NT2/D1 (cell line): ENCODE measurements around the gene XPNPEP2.

Source experiments
- DNase-seq: peaks from one replicate; pipeline ENCODE4 v3.0.0-alpha.2; 2011; ENCODE audit warnings: low read depth, low spot score
- H3K27me3 ChIP-seq: 2 replicates; pipeline ENCODE4 v1.6.0; 2011; ENCODE audit warnings: mild to moderate bottlenecking; ENCODE audit not compliant: insufficient read length, insufficient read depth
- H3K36me3 ChIP-seq: 2 replicates; pipeline ENCODE4 v1.6.1; 2011; ENCODE audit warnings: mild to moderate bottlenecking, low read length, mixed read lengths; ENCODE audit not compliant: insufficient read depth, insufficient read length
- H3K4me1 ChIP-seq: 2 replicates; pipeline ENCODE4 v1.5.1; 2011; ENCODE audit not compliant: insufficient read depth, insufficient read length
- H3K4me3 ChIP-seq: 2 replicates; pipeline ENCODE4 v1.5.1; 2011; ENCODE audit warnings: low read depth; ENCODE audit not compliant: insufficient read length
- H3K9ac ChIP-seq: 2 replicates; pipeline ENCODE4 v1.6.0; 2011; ENCODE audit warnings: low read depth; ENCODE audit not compliant: insufficient read length
- H3K9me3 ChIP-seq: 2 replicates; pipeline ENCODE4 v1.5.1; 2011; ENCODE audit warnings: mild to moderate bottlenecking, low read length; ENCODE audit not compliant: insufficient read depth
- SUZ12 ChIP-seq: IDR thresholded peaks from 2 replicates; pipeline ENCODE4 v1.6.1; 2011; ENCODE audit not compliant: insufficient read length, insufficient read depth; ENCODE audit errors: extremely low read depth
- YY1 ChIP-seq: IDR thresholded peaks from 2 replicates; pipeline ENCODE4 v1.6.1; 2011; ENCODE audit not compliant: insufficient read length, insufficient read depth
- ZNF274 ChIP-seq: IDR thresholded peaks from 2 replicates; pipeline ENCODE4 v1.6.1; 2011; ENCODE audit warnings: mild to moderate bottlenecking, low read depth, low read length

XPNPEP2 gene

DNA sequence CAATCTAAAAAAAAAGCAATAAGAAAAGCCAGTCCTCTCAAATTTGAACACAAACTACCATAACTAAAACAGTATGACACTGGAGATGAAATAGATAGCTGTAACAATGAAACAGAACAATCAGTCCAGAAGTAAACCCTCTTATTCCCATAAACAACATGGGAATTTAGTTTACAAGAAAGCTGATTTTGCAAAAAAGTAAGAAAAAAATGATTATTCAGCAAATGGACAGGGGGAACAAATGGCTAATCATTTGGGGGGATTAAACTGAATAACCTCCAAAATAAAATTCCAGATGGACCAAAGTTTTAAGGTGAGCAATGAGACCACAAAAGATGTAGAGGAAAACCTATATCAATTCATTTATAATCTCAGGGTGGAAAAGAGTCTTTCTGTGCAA, 24.9 kb downstream of the XPNPEP2 start:
- Histone ChIP-seq H3K9me3 (no peaks in the 10 kb centered on the region), H3K4me3 (no peak overlapping the region), H3K27me3 (no peaks in the 10 kb centered on the region), H3K9ac (no peak overlapping the region), H3K4me1 (peaks cover 2% of the 10 kb centered on the region), H3K36me3 (no peaks in the 10 kb centered on the region)
- TF ChIP-seq YY1, result no peak
- TF ChIP-seq ZNF274, result no peak
- no peak for TF ChIP-seq SUZ12
- DNase-seq, result no peak

DNA sequence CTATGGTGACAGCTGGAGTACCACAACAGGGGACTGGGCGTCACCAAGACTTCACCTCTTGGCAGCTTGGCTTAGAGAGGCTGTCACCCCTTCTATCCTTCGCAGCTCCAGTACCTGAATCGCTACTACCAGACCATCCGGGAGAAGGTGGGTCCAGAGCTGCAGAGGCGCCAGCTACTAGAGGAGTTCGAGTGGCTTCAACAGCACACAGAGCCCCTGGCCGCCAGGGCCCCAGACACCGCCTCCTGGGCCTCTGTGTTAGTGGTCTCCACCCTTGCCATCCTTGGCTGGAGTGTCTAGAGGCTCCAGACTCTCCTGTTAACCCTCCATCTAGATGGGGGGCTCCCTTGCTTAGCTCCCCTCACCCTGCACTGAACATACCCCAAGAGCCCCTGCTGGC, 29.4 kb downstream of the XPNPEP2 start:
- DNase-seq, result no peak
- TF ChIP-seq YY1 (no peak), SUZ12 (no peak), ZNF274 (no peak)
- Histone ChIP-seq H3K9me3 (no peaks in the 10 kb centered on the region), H3K4me1 (peaks cover 4% of the 10 kb centered on the region), H3K36me3 (no peaks in the 10 kb centered on the region), H3K4me3 (no peak overlapping the region), H3K27me3 (no peaks in the 10 kb centered on the region), H3K9ac (no peak overlapping the region)

DNA sequence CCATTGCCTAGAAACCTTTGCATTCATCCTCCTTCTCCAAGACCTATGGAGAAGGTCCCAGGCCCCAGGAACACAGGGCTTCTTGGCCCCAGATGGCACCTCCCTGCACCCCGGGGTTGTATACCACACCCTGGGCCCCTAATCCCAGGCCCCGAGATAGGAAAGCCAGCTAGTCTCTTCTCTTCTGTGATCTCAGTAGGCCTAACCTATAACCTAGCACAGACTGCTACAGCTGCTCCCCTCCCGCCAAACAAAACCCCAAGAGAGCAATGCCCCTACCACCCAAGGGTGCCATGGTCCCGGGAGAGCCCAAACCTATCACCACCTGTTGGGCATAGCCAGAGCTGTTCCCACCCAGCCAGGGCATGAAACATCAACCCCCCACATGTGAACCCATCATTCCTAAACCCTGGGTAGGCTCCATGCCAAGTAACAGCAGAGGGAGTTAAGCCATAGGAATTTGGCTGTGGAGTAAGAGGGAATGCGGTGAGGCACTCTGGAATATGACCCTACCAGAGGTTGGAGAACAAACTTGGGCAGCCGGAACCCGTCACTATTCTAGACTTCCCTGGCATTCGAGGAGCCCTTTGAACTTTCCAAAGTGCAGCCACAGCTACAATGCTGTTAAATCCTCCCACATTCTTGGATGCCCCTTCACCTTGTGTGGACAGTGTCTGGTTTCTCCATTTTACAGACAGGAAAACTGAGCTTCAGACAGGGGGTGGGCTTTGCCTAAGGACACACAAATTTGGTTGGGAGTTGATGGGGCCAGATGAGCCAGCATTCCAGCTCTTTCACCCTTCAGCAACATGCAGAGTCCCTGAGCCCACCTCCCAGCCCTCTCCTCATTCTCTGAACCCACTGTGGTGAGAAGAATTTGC, 30.0 kb downstream of the XPNPEP2 start:
- no peaks in the 10 kb centered on the region for H3K27me3 ChIP-seq
- H3K9me3 ChIP-seq, result no peaks in the 10 kb centered on the region
- no peak overlapping the region for H3K4me3 ChIP-seq
- no peaks in the 10 kb centered on the region for H3K36me3 ChIP-seq
- no peak for TF ChIP-seq SUZ12
- no peak for TF ChIP-seq YY1
- no peak for TF ChIP-seq ZNF274
- peaks cover 4% of the 10 kb centered on the region for H3K4me1 ChIP-seq
- H3K9ac ChIP-seq, result no peak overlapping the region
- DNase-seq, result no peak

DNA sequence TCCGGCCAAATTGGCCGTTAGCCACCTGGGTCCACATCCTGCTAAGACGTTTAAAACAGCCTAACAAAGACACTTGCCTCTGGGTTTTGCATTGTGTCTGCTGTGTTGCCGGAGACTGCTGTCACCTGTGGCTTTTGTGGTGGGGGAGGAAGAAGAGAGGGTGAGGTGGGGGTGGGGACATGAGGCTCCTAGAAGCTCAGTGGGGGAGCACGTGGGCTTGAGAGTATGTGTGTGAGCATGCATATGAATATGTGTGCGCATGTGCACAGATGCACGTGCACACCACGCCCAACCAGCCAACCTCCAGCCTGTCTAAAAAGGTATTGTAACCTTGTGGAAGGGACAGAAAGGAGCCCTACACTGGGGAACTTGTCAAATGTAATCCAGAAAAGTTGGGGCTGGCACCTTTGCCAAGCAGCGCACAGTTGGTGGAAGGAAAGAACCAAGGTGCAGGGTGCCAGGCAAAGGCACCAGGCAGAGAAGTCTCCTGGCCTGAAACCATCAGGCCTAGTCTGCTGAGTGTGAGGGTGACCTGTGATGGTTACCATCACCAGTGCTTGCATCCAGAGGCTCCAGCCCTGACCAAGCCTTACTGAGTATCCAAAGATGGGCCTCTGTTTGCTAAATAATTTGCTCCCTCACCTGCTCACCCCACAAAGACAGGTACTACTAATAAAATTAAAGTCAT, 30.8 kb downstream of the XPNPEP2 start:
- H3K27me3 ChIP-seq, result no peaks in the 10 kb centered on the region
- no peak for DNase-seq
- no peaks in the 10 kb centered on the region for H3K9me3 ChIP-seq
- no peaks in the 10 kb centered on the region for H3K36me3 ChIP-seq
- H3K9ac ChIP-seq, result no peak overlapping the region
- H3K4me1 ChIP-seq, result peaks cover 4% of the 10 kb centered on the region
- TF ChIP-seq YY1, result no peak
- TF ChIP-seq ZNF274, result no peak
- no peak for TF ChIP-seq SUZ12
- H3K4me3 ChIP-seq, result no peak overlapping the region

DNA sequence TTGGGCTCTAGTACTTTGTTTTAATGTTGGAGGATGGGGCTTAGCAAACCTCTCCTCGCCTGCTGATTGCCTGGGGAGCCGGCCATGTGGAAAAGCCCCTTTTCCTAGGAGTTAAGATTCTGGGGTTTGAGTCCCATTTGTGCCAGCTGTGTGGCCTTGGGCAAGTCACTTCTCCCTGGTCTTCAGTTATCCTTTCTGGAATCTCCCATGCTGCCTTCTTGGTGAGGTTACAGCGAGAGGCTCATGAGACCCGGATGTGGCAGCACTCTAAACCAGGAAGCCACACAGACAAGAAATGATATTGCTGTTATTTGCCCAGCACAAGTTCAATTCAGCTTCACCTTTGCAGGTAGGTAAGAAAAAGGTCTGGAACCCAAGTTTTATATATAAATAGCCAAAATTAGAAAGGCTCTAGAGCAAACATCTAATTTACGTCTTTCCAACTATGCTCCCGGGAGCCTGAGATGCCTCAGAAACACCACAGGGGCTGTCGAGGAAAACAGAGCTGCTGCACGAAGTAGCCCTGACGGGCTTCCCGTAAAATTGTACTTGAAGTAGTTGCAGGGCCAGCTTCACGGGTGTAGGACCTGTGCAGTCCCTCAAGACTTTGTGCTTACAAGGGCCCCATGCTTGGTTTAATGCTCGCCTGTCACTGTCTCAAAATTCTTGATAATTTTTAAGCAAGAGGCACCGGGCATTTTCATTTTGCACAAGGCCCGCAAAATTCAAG, 32.7 kb downstream of the XPNPEP2 start:
- Histone ChIP-seq H3K27me3 (no peaks in the 10 kb centered on the region), H3K4me3 (no peak overlapping the region), H3K9me3 (no peaks in the 10 kb centered on the region), H3K9ac (no peak overlapping the region), H3K36me3 (no peaks in the 10 kb centered on the region), H3K4me1 (peaks cover 4% of the 10 kb centered on the region)
- no peak for DNase-seq
- TF ChIP-seq ZNF274, result no peak
- no peak for TF ChIP-seq YY1
- TF ChIP-seq SUZ12, result no peak

DNA sequence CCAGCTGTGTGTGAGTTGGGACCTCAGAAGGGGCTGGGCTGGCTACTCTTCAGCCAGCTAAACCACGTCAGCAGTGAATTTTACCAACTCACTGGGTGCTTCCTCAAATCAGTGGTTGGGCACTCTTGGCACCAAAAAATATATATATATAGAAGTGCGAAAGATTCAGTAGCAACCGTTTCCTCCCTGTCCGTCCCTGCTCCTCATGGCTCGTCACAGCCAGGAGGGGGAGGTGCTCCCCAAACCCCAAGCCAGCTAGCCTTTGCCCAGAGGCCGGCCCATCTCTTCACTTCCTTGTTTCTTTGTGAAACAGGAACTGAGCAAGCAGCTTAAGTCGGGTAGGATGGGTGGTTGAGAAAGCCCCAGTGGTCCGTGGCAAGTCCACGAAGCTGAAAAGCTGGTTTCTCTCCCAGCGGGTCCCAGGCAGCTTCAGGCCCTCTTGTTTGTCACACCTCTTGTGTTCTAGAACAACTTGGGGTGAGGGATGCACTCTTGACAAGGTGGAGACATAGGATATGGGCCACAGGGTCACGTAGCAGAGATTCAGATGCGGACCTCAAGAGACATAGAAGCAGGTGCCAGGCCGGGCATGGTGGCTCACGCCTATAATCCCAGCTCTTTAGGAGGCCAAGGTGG, 34.1 kb downstream of the XPNPEP2 start:
- no peak for DNase-seq
- Histone ChIP-seq H3K27me3 (no peaks in the 10 kb centered on the region), H3K9me3 (no peaks in the 10 kb centered on the region), H3K36me3 (no peaks in the 10 kb centered on the region), H3K4me3 (no peak overlapping the region), H3K4me1 (peaks cover 4% of the 10 kb centered on the region), H3K9ac (no peak overlapping the region)
- TF ChIP-seq ZNF274 (no peak), SUZ12 (no peak), YY1 (no peak)
